Nephron (organoid): ENCODE results near the gene SDR42E1.

Source experiments
- H3K27ac Mint-ChIP-seq, 3 experiments: 2 replicates each; pipeline ENCODE4 v1.8.0; 2020; ENCODE audit warnings: mixed read lengths in 3 of 3, mild to moderate bottlenecking in 2 of 3, moderate library complexity in 1 of 3
- H3K27me3 Mint-ChIP-seq: 2 replicates; pipeline ENCODE4 v1.8.0; 2021; ENCODE audit warnings: low read depth, mild to moderate bottlenecking, moderate library complexity, mixed read lengths
- H3K36me3 Mint-ChIP-seq: 2 replicates; pipeline ENCODE4 v1.8.0; 2020; ENCODE audit warnings: low read depth, mixed read lengths
- H3K4me1 Mint-ChIP-seq: 2 replicates; pipeline ENCODE4 v1.8.0; 2020; ENCODE audit warnings: mixed read lengths
- H3K4me3 Mint-ChIP-seq, 3 experiments: 2 replicates each; pipeline ENCODE4 v1.8.0; 2020; ENCODE audit warnings: mild to moderate bottlenecking in 3 of 3, mixed read lengths in 3 of 3, moderate library complexity in 2 of 3
- H3K9me3 Mint-ChIP-seq: 2 replicates; pipeline ENCODE4 v1.8.0; 2020; ENCODE audit warnings: mixed read lengths
- TF ChIP-seq, protein P1 (sequence below), 3 experiments: fragments of 200-600 bp; sonication (generic); IDR thresholded peaks; one replicate each; pipeline ENCODE4 v1.5.0; 2021; ENCODE audit warnings: antibody characterized with exemption in 3 of 3; ENCODE audit not compliant: unreplicated experiment in 3 of 3

The SDR42E1 gene

DNA sequence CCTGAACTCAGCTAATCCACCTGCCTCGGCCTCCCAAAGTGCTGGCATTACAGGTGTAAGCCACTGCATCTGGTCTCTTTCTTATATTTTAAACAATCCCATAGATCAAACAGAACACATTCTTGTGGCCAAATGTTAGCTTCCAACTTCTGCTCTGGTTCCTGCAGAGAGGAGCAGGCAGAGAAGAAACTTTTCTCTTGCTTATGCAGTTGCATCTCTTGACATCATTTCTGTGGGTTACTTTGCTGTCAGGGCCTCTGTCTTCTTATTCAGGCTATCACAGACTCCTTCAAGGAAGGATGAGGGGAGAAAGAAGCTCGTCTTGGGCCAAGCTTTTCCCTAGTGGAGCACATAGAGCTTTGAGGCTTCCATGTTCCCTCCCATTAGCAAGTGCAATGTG lies 31.6 kb upstream of the SDR42E1 start:
- H3K27ac Mint-ChIP-seq, result no peak overlapping the region
- H3K4me3 Mint-ChIP-seq, result no peak overlapping the region
- TF ChIP-seq, protein P1, sequence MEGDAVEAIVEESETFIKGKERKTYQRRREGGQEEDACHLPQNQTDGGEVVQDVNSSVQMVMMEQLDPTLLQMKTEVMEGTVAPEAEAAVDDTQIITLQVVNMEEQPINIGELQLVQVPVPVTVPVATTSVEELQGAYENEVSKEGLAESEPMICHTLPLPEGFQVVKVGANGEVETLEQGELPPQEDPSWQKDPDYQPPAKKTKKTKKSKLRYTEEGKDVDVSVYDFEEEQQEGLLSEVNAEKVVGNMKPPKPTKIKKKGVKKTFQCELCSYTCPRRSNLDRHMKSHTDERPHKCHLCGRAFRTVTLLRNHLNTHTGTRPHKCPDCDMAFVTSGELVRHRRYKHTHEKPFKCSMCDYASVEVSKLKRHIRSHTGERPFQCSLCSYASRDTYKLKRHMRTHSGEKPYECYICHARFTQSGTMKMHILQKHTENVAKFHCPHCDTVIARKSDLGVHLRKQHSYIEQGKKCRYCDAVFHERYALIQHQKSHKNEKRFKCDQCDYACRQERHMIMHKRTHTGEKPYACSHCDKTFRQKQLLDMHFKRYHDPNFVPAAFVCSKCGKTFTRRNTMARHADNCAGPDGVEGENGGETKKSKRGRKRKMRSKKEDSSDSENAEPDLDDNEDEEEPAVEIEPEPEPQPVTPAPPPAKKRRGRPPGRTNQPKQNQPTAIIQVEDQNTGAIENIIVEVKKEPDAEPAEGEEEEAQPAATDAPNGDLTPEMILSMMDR (IDR thresholded peaks at IDR 0.05; ENCODE audit: unreplicated experiment in 3 of 3), result no peak
- no peaks in the 10 kb centered on the region for H3K36me3 Mint-ChIP-seq
- H3K27me3 Mint-ChIP-seq, result peaks cover 11% of the 10 kb centered on the region
- peaks cover 16% of the 10 kb centered on the region for H3K4me1 Mint-ChIP-seq
- no peaks in the 10 kb centered on the region for H3K9me3 Mint-ChIP-seq

DNA sequence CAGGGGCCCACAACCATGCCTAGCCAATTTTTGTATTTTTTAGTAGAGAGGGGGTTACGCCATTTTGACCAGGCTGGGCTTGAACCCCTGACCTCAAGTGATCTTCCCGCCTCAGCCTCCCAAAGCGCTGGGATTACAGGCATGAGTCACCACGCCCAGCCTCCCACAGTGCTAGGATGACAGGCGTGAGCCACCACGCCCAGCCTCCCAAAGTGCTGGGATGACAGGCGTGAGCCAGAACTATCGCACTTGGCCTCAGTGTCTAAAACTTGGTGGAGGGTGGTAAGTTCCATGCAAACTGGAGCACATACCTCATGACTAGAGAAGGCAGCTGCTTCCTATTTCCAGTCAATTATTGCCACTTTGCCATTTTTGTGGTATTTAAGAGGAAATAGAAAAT lies 30.9 kb upstream of the SDR42E1 start:
- H3K9me3 Mint-ChIP-seq, result no peaks in the 10 kb centered on the region
- H3K27ac Mint-ChIP-seq, result no peak overlapping the region
- H3K4me1 Mint-ChIP-seq, result peaks cover 16% of the 10 kb centered on the region
- H3K4me3 Mint-ChIP-seq, result no peak overlapping the region
- TF ChIP-seq, protein P1 (IDR thresholded peaks at IDR 0.05; ENCODE audit: unreplicated experiment in 3 of 3), result no peak
- H3K27me3 Mint-ChIP-seq, result peaks cover 11% of the 10 kb centered on the region
- no peaks in the 10 kb centered on the region for H3K36me3 Mint-ChIP-seq

DNA sequence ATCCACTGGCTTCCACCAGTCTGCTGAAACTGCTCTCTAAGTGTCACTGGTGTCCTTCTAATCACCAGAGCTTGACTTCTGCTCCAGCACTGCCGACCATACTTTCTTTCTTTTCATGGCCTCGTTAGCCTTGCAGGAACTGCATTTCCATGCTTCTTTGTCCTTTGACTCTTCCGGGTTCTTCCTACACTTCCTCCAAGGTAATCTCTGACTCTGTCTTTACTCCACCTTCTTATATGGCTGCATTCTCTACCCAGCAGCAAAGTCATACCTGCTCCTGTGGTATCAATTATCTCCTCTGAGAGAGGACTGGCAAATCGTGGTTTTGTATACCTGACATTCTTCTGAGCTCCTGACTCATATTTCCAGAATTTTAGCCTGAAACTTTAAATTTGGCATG lies 30.3 kb upstream of the SDR42E1 start:
- Mint-ChIP-seq H3K4me1 (peaks cover 16% of the 10 kb centered on the region), H3K36me3 (no peaks in the 10 kb centered on the region), H3K27me3 (peaks cover 11% of the 10 kb centered on the region), H3K4me3 (no peak overlapping the region), H3K9me3 (no peaks in the 10 kb centered on the region), H3K27ac (no peak overlapping the region)
- TF ChIP-seq, protein P1 (IDR thresholded peaks at IDR 0.05; ENCODE audit: unreplicated experiment in 3 of 3), result no peak

DNA sequence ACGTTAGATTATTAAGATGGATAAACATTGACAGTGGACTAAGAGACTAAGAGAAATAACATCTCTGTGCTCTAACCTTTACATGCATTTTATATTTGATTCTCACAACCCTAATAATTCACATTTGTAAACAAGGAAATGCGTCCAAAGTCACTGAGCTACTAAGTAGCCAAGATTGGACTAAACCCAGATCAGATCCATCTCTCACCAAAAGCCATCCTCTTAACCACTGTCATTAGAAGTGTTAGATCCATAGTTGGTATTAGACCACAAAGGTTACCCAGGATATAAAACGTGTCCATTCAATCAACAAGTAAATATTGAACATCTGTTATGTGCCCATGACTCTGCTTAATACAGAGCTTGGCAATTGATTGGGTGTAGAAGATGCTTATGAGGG lies 29.0 kb upstream of the SDR42E1 start:
- Mint-ChIP-seq H3K27ac (no peak overlapping the region), H3K36me3 (no peaks in the 10 kb centered on the region), H3K4me3 (no peak overlapping the region), H3K27me3 (peaks cover 7% of the 10 kb centered on the region), H3K4me1 (peaks cover 10% of the 10 kb centered on the region), H3K9me3 (no peaks in the 10 kb centered on the region)
- TF ChIP-seq, protein P1 (IDR thresholded peaks at IDR 0.05; ENCODE audit: unreplicated experiment in 3 of 3), result no peak

DNA sequence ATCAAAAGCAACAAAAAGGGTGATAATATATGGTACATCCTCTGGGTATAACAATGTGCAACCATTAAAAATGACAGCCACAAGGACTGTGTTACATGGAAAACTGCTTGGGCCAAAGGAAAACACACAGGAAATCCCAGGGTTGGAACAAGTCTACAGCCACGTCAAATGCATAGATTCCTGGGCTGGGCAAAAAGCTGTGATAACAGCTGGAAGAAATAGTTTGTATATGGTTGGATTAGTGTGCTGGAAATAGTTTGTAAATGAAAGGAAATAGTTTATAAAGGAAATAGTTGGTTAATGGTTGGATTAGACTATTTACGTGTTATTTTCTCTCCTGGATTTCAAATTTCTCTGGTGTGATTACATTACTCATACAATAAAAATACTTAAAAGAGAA lies 26.4 kb upstream of the SDR42E1 start:
- TF ChIP-seq, protein P1 (IDR thresholded peaks at IDR 0.05; ENCODE audit: unreplicated experiment in 3 of 3), result no peak
- no peaks in the 10 kb centered on the region for H3K9me3 Mint-ChIP-seq
- peaks cover 7% of the 10 kb centered on the region for H3K4me1 Mint-ChIP-seq
- H3K27ac Mint-ChIP-seq, result no peak overlapping the region
- H3K27me3 Mint-ChIP-seq, result peaks cover 11% of the 10 kb centered on the region
- H3K4me3 Mint-ChIP-seq, result no peak overlapping the region
- no peaks in the 10 kb centered on the region for H3K36me3 Mint-ChIP-seq

DNA sequence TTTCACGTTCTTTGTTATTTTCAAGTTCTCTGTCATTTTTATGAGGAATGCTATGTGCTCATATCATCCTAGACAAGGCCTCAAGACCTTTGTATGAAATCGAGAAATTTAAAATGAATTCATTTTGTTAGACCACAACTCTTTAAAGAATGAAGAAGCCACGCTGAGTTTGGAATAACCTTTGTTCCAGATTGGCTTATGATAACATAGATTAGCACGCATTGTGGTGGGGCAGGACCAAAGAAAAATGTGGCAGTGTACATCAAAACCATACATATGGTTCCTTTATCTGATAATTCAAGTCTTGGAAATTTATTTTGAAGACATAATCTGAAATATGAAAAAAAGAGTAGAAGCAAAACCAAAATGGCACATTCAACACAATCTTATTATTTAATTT lies 26.0 kb upstream of the SDR42E1 start:
- Mint-ChIP-seq H3K36me3 (no peaks in the 10 kb centered on the region), H3K4me3 (no peak overlapping the region), H3K27me3 (peaks cover 11% of the 10 kb centered on the region), H3K4me1 (peaks cover 7% of the 10 kb centered on the region), H3K27ac (no peak overlapping the region), H3K9me3 (no peaks in the 10 kb centered on the region)
- TF ChIP-seq, protein P1 (IDR thresholded peaks at IDR 0.05; ENCODE audit: unreplicated experiment in 3 of 3), result no peak
